Measurements from ENCODE around the gene ANKS1B.

The ANKS1B gene

DNA sequence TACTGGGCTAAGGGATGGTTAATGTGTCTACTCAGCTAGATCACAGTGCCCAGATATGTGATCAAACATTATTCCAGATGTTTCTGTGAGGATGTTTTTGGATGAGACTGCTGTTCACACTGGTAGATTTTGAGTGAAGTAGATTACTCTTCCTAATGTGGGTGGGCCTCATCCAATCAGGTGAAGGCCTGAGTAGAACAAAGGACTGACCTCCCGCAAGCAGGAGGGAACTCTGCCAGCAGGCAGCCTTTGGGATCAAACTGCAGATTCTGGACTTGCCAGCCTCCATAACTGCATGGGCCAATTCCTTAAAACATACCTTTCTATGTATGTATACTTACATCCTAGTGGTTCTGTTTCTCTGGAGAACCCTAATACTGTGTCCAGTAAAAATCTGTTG is 1120.4 kb downstream of the ANKS1B start:
- Histone ChIP-seq H3K36me3 (no peaks in the 10 kb centered on the region), H3K4me3 (no peak overlapping the region), H3K27me3 (no peaks in the 10 kb centered on the region), H3K4me1 (no peaks in the 10 kb centered on the region), H3K27ac (no peak overlapping the region), H3K9me3 (no peaks in the 10 kb centered on the region)
- DNase-seq = no peak
- intact Hi-C loops (cut with DNase I; ENCODE audit: low total_unique reads) = no loop called here
- TF ChIP-seq, protein P1, sequence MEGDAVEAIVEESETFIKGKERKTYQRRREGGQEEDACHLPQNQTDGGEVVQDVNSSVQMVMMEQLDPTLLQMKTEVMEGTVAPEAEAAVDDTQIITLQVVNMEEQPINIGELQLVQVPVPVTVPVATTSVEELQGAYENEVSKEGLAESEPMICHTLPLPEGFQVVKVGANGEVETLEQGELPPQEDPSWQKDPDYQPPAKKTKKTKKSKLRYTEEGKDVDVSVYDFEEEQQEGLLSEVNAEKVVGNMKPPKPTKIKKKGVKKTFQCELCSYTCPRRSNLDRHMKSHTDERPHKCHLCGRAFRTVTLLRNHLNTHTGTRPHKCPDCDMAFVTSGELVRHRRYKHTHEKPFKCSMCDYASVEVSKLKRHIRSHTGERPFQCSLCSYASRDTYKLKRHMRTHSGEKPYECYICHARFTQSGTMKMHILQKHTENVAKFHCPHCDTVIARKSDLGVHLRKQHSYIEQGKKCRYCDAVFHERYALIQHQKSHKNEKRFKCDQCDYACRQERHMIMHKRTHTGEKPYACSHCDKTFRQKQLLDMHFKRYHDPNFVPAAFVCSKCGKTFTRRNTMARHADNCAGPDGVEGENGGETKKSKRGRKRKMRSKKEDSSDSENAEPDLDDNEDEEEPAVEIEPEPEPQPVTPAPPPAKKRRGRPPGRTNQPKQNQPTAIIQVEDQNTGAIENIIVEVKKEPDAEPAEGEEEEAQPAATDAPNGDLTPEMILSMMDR (IDR thresholded peaks at IDR 0.05) = no peak

GRCh38 chr12:98863167-98863566 is 1121.6 kb downstream of the ANKS1B start:
- DNase-seq = no peak
- H3K4me1 ChIP-seq = no peaks in the 10 kb centered on the region
- no peak overlapping the region for H3K4me3 ChIP-seq
- TF ChIP-seq, protein P1 (IDR thresholded peaks at IDR 0.05) = no peak
- no peaks in the 10 kb centered on the region for H3K27me3 ChIP-seq
- intact Hi-C loops (cut with DNase I; ENCODE audit: low total_unique reads) = no loop called here
- H3K27ac ChIP-seq = no peak overlapping the region
- H3K36me3 ChIP-seq = no peaks in the 10 kb centered on the region
- H3K9me3 ChIP-seq = no peaks in the 10 kb centered on the region

GRCh38 chr12:98861251-98861650 is 1123.5 kb downstream of the ANKS1B start:
- no peaks in the 10 kb centered on the region for H3K4me1 ChIP-seq
- no peak overlapping the region for H3K4me3 ChIP-seq
- H3K9me3 ChIP-seq = no peaks in the 10 kb centered on the region
- TF ChIP-seq, protein P1 (IDR thresholded peaks at IDR 0.05) = no peak
- no peak for DNase-seq
- H3K27ac ChIP-seq = no peak overlapping the region
- no peaks in the 10 kb centered on the region for H3K27me3 ChIP-seq
- no peaks in the 10 kb centered on the region for H3K36me3 ChIP-seq
- intact Hi-C loops (cut with DNase I; ENCODE audit: low total_unique reads) = no loop called here

- Histone ChIP-seq H3K27me3 (no peaks in the 10 kb centered on the region), H3K4me3 (no peak overlapping the region), H3K4me1 (no peaks in the 10 kb centered on the region), H3K36me3 (no peaks in the 10 kb centered on the region), H3K9me3 (no peaks in the 10 kb centered on the region), H3K27ac (no peak overlapping the region)
- TF ChIP-seq, protein P1 (IDR thresholded peaks at IDR 0.05) = no peak
- DNase-seq = no peak
- intact Hi-C loops (cut with DNase I; ENCODE audit: low total_unique reads) = no loop called here
Measured at GRCh38 chr12:98856897-98857540, 1127.7 kb downstream of the ANKS1B start.

DNA sequence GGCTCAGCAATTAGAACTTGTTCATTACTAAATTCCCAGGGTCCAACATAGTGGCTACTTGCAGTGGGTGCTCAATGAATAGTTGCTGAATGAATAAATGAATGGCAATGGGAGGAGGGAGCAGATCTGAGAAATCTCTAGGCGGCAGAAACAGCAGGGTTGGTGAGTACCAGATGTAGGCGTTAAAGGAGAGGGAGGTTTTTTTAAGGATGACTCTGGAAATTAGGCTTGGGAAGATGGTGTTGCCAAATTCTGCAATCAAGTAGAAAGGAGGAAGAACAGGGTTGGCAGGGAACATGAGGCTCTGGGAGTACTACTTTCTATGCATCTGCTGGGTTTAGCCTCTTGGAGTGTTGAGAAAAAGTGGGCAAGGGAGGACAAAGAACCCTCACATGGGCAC is 1132.6 kb downstream of the ANKS1B start:
- TF ChIP-seq, protein P1 (IDR thresholded peaks at IDR 0.05) = no peak
- intact Hi-C loops (cut with DNase I; ENCODE audit: low total_unique reads) = no loop called here
- no peaks in the 10 kb centered on the region for H3K36me3 ChIP-seq
- no peaks in the 10 kb centered on the region for H3K9me3 ChIP-seq
- DNase-seq = no peak
- no peaks in the 10 kb centered on the region for H3K4me1 ChIP-seq
- H3K27ac ChIP-seq = no peak overlapping the region
- H3K27me3 ChIP-seq = no peaks in the 10 kb centered on the region
- no peak overlapping the region for H3K4me3 ChIP-seq

DNA sequence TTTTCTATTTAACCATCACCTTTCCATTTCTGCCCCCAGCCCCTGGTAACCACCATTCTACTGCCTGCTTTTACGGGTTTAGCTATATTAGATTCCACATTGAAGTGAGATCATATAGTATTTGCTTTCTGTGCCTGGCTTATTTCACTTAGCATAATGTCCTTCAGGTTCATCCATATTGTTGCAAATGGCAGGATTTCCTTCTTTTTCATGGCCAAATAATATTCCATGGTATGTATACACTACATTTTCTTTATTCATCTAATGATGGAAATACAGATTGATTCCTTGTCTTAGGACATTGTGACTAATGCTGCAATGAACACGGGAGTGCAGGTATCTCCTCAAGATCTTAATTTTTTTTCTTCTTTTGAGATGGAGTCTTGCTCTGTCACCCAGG is 1137.5 kb downstream of the ANKS1B start:
- TF ChIP-seq, protein P1 (IDR thresholded peaks at IDR 0.05) = no peak
- H3K27ac ChIP-seq = no peak overlapping the region
- H3K4me1 ChIP-seq = no peaks in the 10 kb centered on the region
- H3K36me3 ChIP-seq = no peaks in the 10 kb centered on the region
- no peaks in the 10 kb centered on the region for H3K9me3 ChIP-seq
- intact Hi-C loops (cut with DNase I; ENCODE audit: low total_unique reads) = no loop called here
- H3K27me3 ChIP-seq = no peaks in the 10 kb centered on the region
- no peak overlapping the region for H3K4me3 ChIP-seq
- DNase-seq = no peak
